CD4-positive, alpha-beta T cell treated with Interleukin-15 for 4 hours (primary cell): ENCODE results near the gene SLC12A3.
"Not testable (repeated sequence)": the region's sequence is repeated elsewhere in the genome, so short reads cannot be mapped to it uniquely, and the experiment has no call there.

Experiments used
- DNase-seq: peaks from one replicate; pipeline ENCODE4 v3.0.0-alpha.2; 2020; ENCODE audit warnings: low spot score

SLC12A3 gene

GRCh38 chr16:56919099-56919800 lies 54.2 kb downstream of the SLC12A3 start:
- DNase-seq: no peak

- DNase-seq: no peak
Observed at GRCh38 chr16:56921571-56921970, 56.6 kb downstream of the SLC12A3 start.

GRCh38 chr16:56923481-56924091 lies 58.6 kb downstream of the SLC12A3 start:
- DNase-seq: no peak

GRCh38 chr16:56927471-56927870 lies 62.5 kb downstream of the SLC12A3 start:
- no peak for DNase-seq

GRCh38 chr16:56929639-56930038 lies 64.6 kb downstream of the SLC12A3 start:
- no peak for DNase-seq

- DNase-seq: no peak
Observed at GRCh38 chr16:56930486-56931270, 65.7 kb downstream of the SLC12A3 start.

GRCh38 chr16:56931271-56931891 lies 66.4 kb downstream of the SLC12A3 start:
- DNase-seq: no peak

- DNase-seq: peak; percentile 99
Observed at GRCh38 chr16:56931892-56932720, 67.1 kb downstream of the SLC12A3 start, which contains the start of gene HERPUD1. Gene HERPUD1, plus strand, starts transcription at chr16:56932142. Its CDS starts 103 bp downstream, at chr16:56932245.

- peak; percentile 44 for DNase-seq
Observed at GRCh38 chr16:56932721-56933619, 68.0 kb downstream of the SLC12A3 start.

GRCh38 chr16:56933828-56934598 lies 69.0 kb downstream of the SLC12A3 start:
- DNase-seq: no peak

GRCh38 chr16:56934599-56935145 lies 69.7 kb downstream of the SLC12A3 start:
- not testable (repeated sequence) for DNase-seq

GRCh38 chr16:56935201-56935600 lies 70.2 kb downstream of the SLC12A3 start:
- DNase-seq: no peak

- DNase-seq: no peak
Observed at GRCh38 chr16:56936491-56936890, 71.5 kb downstream of the SLC12A3 start.

GRCh38 chr16:56936950-56937349 lies 71.9 kb downstream of the SLC12A3 start:
- DNase-seq: no peak

GRCh38 chr16:56938664-56939513 lies 73.9 kb downstream of the SLC12A3 start:
- peak; percentile 54 for DNase-seq

- DNase-seq: no peak
Observed at GRCh38 chr16:56939801-56940200, 74.8 kb downstream of the SLC12A3 start.

- no peak for DNase-seq
Observed at GRCh38 chr16:56941092-56941491, 76.1 kb downstream of the SLC12A3 start.

GRCh38 chr16:56941856-56942331 lies 76.9 kb downstream of the SLC12A3 start:
- no peak for DNase-seq
